NCI-H510A treated with DMSO at 0.1 percent for 48 hours (cell line): Measurements from ENCODE around the gene MIF4GD.
"Not testable (repeated sequence)": the region's sequence is repeated elsewhere in the genome, so short reads cannot be mapped to it uniquely, and the experiment has no call there.

Experiments
- DNase-seq: peaks from one replicate; lab custom pipeline; 2025; lab: John Stamatoyannopoulos, UW

The MIF4GD gene

GRCh38 chr17:75288770-75289114 lies 17.7 kb upstream of the MIF4GD start:
- DNase-seq: peak; percentile 72

DNA sequence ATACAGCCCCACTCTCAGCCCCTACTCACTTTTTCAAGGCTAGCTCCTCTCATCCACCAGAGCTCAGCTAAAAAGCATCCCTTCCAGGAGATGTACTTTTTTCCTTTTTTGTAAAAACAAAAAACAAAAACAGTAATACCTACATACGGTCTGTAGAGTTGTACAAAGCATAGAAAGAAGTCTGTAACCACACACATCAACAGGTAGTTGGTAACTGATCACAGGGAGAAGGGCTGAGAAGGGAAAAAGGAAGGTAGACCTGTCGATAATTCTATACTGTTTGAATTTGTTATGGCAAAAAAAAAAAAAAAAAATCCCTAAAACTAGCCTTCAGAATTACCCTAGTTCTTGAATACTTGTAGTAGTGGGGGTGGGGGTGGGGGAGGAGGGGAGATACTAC lies 17.3 kb upstream of the MIF4GD start:
- no peak for DNase-seq

DNA sequence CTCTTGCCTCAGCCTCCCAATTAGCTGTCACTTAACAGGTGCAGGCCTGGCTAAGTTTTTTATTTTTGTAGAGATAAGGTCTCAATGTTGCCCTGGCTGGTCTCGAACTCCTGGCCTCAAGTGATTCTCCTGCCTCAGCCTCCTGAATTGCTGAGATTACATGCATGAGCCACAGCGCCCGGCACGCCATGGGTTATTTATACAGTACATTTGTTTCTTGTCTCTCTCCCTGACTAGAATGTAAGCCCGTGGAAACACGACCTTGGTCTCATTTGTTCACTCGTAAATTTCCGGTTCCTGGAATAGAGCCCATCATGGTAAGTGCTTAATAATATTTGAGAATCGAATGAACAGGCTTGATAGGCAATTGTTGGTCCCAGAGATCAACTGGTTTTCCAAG lies 16.2 kb upstream of the MIF4GD start:
- no peak for DNase-seq

- no peak for DNase-seq
Observed at GRCh38 chr17:75285123-75285522, 14.1 kb upstream of the MIF4GD start.

- DNase-seq: not testable (repeated sequence)
Observed at GRCh38 chr17:75280189-75280588, 9.2 kb upstream of the MIF4GD start.

GRCh38 chr17:75277664-75278071 lies 6.6 kb upstream of the MIF4GD start:
- DNase-seq: no peak

DNA sequence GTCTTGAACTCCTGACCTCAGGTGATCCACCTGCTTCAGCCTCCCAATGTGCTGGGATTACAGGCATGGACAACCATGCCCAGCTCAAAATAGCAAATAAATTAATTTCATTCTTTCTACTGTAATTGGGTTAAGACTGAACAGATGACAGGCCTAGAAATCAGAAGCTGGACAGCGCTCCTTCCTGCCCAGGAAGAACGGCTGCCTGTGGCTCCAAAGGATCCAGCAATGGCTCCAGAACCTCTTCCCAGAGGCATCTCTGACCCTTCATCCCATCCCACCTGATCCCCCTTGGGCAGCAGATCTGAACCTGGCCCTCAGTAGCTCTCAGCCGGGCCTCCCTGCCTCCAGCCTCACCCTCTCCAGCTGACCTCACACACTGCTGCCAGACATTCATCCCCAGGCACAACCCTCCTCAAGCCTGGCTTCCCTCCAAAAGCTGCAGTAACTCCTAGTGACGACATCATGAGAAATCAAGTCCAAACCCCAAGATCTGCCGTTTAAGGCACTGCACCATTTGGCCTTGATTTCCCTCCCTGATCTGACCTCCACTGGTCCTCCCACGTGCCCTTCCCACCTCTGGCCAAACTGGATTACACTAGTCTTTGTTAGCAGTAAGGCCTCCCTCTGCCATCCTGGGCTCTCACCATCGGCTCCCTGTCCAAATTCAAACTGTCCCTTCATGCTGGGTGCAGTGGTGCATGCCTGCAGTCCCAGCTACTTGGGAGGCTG lies 3.1 kb upstream of the MIF4GD start:
- no peak for DNase-seq

DNA sequence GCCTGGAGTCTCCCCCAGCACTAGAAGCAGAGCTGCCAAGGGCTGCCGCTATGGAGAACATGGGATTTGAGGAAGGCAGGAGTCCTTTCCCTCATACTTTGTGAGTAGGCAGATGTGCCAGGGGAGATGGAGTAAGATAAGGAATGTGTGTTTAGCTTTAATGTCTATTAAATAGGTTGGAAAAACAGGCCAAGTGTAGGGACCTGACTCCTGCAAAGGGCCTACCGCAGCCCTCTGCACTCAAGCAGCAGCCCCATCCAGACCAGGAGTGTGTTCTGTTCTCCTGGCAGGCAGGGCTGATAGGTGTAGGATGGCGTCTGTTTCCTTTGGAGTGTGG lies 1.8 kb upstream of the MIF4GD start:
- DNase-seq: no peak

- DNase-seq: no peak
Observed at GRCh38 chr17:75271955-75272847, 1.2 kb upstream of the MIF4GD start.

DNA sequence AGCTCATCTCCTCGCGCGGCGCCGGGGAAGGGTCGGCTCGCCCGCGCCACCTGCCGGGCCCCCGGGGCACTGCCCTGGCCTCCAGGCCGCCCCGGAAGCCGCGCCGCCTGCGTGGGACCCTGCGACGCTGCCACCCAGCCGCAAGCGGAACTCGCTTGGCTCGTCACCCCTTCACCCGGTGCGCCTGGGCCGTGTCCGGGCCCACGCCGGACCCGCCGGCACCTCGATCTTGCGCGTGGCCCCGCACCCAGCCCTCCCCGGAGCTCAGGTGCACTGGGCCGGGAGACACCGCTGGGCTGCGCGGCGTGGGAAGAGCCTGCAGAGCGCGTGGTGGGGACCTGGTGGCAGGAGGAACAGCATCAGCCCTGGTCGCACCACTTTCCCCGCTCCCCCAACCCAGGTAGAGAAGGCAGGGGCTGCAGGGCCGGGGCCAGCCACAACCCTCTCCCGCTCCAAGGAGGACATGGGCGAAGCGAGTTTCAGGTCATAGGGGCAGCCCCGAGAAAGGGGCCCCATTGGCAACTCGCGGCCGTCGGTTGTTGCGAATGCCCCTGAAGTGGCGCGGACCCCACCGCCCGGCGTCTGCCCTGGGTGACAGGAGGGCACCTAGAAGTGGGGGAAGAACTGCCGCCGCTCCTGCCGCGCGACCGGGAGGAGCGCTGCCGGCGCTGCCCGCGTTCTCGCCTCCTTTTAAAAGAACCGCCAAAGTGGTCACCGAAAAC lies 363 bp upstream of the MIF4GD start:
- peak; percentile 60 for DNase-seq

DNA sequence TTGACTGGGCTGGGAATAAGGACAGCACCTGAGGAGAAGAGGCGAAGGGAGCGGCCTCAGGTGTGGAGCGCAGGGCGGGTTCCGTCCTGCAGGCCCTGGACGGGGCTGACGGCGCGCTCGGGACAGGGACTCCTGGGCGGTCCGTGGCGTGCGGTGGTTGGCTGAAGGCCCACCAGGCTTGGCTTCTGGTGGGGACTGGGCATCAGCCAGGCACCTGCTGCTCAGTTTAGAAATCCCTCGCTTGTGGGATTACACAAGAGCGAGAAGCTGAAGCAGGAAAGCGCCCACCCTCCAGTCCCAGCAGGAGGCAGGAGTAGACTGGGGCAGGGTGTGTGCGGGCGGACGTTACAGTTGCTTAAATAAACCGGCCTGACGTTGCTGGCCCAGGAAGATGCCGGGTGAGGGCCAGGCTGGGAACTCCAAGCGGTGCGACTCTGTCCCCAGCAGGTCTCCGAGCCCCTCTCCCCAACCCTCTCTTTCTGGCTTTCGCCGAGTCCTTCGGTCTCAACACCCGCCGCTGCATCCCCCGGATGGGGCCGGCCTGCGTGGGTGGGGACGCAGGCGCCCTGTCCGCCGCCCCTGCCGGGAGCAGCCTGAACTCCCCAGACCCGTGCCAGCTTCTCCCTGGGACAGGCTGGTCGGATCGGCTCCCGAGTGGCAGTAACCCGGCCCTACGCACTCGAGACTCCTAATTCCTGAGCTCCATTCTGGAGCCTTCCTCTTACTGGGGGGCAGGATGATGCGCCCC lies 639 bp downstream of the MIF4GD start:
- peak; percentile 68 for DNase-seq

GRCh38 chr17:75269844-75270217 lies 1.2 kb downstream of the MIF4GD start:
- DNase-seq: peak; percentile 57

DNA sequence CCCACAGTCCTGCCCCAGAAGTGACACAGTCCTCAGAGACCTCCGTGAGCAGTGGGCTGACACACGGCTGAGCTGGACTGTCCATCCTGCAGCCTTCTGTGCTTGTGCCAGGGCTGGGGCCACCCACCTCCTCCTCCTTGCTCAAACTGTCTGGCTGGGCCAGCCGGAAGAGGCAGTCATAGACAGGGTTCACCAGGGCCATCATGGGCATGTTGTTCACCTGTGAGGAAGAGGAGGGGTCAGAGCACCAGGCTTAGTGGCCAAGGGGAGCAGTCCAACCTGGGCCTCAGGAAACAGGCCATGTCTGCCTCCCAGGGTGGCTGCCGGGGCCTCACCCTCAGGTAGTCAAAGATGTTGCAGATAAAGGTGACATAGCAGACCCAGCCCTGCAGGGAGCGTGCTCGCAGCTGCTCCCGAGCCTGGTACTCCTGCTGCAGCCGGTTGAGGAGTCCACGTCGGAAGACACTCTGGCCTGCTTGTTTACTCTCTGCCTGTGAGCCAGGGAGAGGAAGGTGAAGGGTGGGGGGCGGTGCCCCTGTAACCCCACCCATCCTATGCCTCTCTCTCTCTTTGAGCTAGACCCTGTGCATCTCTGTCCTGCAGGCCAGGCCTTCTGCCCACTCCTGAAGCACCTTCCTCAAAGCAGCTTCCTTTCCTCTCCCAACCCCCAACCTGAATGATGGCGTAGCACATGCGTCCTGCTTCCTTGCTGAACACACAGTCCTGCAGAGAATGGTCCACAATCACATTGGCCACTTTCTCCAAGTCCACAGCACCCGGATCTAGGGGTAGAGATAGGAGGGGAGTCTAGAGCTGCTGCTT lies 3.4 kb downstream of the MIF4GD start:
- DNase-seq: peak; percentile 62

DNA sequence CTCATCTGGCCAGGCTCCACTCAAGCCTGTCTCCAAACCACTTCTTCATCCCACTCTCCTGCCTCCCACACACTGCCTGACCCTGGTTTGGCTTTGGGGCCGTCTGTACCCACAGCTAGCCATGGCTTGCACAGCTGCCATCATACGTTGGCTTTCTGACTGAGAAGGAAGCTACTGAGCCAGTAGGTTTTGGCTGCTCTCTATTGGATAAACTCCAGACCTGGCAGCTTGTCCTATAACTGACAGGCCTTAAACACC lies 3.9 kb downstream of the MIF4GD start:
- no peak for DNase-seq

GRCh38 chr17:75266316-75267152 lies 4.5 kb downstream of the MIF4GD start:
- DNase-seq: no peak

GRCh38 chr17:75265614-75266315 lies 5.3 kb downstream of the MIF4GD start:
- DNase-seq: no peak

DNA sequence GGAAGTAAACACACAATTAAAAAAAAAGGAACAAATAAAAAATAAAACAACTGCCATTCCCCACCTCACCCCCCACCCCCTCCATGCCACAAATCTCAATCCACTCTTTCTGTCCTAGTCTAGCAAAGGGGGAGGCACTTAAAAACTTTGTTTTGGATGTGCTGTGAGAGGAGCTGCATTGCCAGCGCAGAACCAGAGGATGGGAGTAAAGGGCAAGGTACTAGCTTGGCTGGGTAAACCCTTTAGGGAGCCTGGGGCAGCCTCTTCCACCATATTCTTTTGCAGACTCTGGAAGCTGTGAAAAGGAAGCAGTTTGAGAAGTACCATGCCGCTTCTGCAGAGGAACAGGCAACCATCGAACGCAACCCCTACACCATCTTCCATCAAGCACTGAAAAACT lies 8.0 kb downstream of the MIF4GD start:
- no peak for DNase-seq

- DNase-seq: no peak
Observed at GRCh38 chr17:75262112-75262606, 8.9 kb downstream of the MIF4GD start.

DNA sequence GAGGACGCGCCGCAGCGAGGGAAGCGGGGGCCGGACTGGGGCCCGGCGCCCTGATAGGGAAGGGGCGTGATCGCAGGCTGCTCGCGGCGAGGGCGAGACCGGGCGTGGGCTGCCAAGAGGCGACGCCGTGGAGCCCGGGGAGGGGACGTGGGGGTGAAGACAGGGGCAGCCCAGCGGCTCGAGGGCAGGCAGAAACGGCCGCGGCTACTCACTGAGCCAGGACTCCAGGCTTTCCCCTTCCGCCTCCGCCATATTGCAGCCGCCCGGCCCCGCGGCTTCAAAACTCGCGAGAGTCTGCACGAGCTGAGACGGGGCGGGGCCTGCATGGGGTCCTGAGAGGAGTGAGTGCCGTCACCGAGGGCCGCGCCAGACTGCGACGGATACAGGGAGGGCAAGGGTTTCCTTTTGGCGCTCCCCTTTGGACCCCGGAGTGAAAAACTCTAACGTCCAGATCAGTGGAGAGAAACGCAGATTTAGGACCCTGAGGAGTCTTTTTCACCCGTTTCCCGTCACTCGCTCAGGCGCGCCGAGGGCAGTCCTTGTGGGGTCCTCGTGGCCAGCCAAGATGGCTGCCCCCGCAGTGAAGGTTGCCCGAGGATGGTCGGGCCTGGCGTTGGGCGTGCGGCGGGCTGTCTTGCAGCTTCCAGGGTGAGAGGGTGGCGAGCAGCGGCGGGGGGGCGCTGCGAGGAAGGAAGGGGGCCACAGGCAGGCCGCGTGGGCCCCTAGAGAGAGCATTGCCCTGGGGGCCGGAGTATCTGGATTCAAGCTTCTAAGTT lies 9.5 kb downstream of the MIF4GD start, which contains the start of the genes GGA3 and MRPS7:
TSS of gene GGA3 (minus strand) at position 271 of the 776 bp plus-strand sequence. CDS start at position 252, 19 bp downstream.
TSS of gene MRPS7 (plus strand) at position 544 of the 776 bp plus-strand sequence. CDS start at position 566, 22 bp downstream.
- DNase-seq: peak; percentile 92
